HG03575 (cell line): ENCODE results near the gene GRM5.

Source experiments
- ATAC-seq: cut with Tn5 transposase; IDR thresholded peaks from one replicate; pipeline ENCODE4 v1.9.1; 2021; ENCODE audit not compliant: unreplicated experiment, insufficient number of reproducible peaks, low FRiP score; ENCODE audit errors: extremely low read depth

The GRM5 gene

GRCh38 chr11:88533001-88533400, 532.8 kb downstream of the GRM5 start:
- no peak for ATAC-seq

GRCh38 chr11:88531831-88532230, 534.0 kb downstream of the GRM5 start:
- ATAC-seq: no peak

- no peak for ATAC-seq
Measured at GRCh38 chr11:88529426-88529825, 536.4 kb downstream of the GRM5 start.

DNA sequence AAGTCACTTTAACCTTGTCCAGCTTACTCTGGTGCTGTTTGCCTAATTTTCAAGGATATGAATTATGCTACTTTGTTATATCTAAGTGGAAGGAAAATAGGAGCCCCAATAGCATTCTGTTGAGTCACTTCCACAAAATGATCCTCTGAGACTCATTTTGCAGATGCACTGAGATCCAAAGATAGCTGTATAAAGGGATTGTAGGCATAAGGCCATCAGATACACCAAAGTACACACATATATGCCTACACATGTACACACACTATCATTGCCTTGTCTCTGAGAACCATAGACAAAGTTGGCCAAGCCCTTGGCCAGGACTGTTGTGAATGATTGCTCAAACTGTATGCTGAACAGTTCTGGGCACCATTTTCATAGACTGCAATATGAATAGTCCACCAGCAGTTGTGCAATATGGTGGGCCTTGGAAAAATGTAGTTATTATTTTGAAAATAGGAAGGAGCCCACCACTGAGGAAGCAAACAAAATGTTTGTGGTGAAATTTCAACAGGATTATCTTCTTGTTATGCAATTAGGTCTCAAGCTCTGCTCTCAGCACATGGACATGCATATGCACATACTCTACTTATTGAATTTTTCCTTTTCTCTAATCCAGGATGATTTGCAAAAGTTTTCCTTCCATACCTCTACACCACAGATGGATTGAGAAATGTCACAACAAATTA, 542.3 kb downstream of the GRM5 start:
- ATAC-seq: no peak

GRCh38 chr11:88522624-88523385, 543.0 kb downstream of the GRM5 start:
- no peak for ATAC-seq

DNA sequence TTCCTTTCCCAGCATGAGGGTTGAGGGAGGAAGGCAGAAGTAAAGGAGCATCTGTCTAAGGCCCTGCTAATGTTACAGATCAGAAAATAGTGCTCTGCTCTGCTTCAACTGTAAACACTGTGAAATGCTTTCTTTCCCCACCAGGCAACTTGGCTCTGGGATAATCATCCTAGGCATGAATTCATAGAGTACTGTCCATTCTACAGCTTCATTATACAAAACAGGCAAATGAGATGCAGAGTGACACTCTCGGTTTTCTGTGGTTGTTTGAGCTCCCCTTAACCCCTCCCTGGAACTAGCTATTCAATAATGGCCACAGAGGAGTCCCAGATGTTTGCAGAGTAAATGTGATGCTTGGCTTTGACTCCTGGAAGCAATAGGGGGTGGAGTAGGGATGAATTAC, 544.0 kb downstream of the GRM5 start:
- ATAC-seq: no peak

DNA sequence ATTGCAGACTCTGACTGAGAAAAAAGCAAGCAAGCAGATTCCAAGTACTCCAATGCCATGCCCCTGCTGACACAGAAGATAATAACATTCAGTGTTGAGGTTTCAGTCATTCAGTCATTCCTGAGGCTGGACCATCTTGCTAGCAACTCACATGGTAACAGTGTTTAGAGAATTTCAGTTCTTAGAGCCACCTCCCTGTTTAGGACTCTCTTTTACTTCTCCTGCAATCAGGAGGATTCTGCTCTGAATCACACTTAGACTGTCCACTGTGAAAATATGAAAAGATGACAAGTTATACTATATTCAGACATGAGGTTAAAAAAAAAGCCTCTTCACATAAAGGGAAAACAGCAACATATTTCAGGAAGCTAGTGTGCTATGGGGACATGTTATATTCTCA, 544.4 kb downstream of the GRM5 start:
- no peak for ATAC-seq

- ATAC-seq: no peak
Measured at GRCh38 chr11:88520391-88520790, 545.4 kb downstream of the GRM5 start.

- ATAC-seq: no peak
Measured at GRCh38 chr11:88515002-88515401, 550.8 kb downstream of the GRM5 start.

- ATAC-seq: no peak
Measured at GRCh38 chr11:88511006-88511405, 554.8 kb downstream of the GRM5 start.

DNA sequence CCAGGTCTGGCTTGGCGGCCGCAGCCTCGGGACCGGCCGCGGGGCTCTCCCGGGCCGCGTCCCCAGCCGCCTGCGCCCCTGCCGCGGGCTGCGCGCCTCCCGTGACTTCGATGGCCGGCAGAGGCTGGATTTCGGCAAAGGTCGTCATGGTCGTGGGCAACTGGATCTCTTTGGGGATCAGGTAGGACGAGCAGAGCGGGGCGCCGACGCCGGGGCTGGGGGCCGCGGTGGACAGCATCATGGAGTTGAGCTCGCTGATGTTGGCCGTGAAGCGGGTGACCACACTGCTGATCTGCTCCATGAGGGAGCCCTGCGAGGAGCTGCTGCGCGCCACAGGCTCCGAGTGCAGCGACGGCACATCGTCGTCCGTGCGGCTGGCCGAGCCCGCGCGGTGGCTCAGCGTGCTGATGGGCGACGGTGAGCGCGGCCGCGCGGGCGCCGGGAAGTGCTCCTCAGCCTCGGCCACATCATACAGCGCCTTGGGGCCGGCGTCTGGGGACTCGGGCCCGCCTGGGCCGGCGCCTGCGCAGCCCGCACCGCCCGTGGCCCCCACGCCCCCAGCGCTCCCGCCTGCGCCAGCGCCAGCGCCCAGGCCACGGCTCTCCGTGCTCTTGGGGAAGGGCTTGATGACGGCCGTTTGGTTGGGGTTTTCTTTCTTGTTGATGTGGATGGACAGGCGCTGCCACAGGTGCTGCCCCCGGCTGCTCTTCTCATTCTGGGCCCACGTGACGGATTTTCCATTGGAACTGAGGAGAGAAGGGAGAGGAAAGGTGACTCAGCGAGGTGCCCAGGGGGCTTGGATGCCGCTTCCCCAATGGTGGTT, 556.8 kb downstream of the GRM5 start:
- ATAC-seq: no peak

DNA sequence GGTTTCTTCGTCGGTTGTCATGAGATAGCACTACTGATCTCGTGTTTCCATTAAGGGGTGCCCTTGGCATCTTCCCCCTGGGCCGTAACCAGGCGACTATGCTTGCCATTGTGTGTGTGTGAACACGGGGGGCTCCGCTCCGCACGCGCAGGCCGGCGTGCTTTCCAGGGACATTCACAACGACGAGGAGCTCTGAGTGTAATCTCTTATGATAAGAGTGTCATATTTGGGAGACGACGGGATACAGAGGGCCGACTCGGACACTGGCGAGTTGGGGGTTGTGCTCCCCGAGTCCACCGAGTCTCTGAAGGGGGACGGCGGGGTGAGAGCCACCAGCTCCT, 557.4 kb downstream of the GRM5 start:
- no peak for ATAC-seq

GRCh38 chr11:88507771-88508417, 557.9 kb downstream of the GRM5 start:
- ATAC-seq: no peak

DNA sequence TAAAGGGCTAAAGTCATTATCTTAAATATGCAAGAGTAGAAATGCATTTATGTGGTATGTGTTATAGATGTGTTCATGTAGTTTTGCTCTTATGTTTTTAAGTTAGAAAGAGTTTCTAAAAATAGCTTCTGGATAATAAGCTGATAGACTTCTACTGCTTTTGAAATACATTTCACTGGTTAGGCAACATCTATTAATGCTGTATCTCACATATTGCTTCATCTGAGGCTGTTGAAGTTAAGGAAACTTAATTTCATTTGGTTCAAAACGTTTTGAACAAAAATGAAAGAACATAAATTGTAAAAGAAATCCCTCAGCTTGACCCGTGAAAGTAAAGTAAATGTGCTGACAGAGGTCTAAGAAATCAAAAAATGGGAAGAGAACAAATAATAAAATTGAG, 564.2 kb downstream of the GRM5 start:
- ATAC-seq: no peak

GRCh38 chr11:88495836-88496235, 569.9 kb downstream of the GRM5 start:
- ATAC-seq: no peak

DNA sequence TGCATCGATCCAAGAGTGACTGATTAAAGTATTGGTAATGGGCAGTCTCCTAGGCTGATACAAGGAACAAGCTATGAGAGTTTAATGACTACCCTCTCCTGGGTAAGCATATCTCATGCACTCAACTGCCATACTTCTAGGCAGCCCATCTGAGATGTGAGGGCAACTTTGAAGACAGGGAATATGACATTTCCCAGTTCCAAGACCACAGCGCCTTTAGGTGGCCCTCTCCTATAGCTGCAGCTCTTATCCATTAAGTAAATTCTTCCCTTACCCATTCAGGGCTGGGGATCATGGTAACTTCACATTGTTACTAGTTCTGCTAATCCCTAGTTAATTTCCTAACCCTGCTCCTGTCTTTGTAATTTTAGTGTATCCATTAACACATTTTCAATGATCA, 570.9 kb downstream of the GRM5 start:
- no peak for ATAC-seq

DNA sequence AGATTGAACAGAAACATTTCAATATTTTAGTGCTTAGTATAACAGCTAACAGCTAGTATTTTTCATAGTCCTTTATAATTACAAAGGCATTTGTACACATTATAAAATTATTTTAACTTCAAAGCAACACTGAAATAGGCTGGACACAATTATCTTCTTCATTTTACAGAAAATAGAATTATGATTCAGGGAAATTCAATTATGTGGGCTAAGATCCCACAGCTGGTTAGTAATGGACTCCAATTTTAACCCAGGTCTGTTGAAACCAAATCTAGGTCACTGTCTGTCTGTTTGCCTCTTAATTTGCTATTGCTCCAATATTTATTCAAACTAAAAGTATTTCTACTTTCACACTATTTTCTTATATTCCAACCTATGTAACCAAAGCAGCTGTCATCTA, 574.1 kb downstream of the GRM5 start:
- no peak for ATAC-seq

- no peak for ATAC-seq
Measured at GRCh38 chr11:88489030-88489429, 576.8 kb downstream of the GRM5 start.

- ATAC-seq: no peak
Measured at GRCh38 chr11:88487646-88488045, 578.1 kb downstream of the GRM5 start.
